ENCODE data around the gene NTPCR. TPM values are rescaled to one million over a fixed set of nuclear protein-coding genes. Genes with fewer than 3 reads are reported as not detected.
"Not testable (repeated sequence)": the region's sequence is repeated elsewhere in the genome, so short reads cannot be mapped to it uniquely, and the experiment has no call there.

NTPCR gene
- total RNA-seq, 1 donor from 2014 or later, result 31.8 TPM

DNA sequence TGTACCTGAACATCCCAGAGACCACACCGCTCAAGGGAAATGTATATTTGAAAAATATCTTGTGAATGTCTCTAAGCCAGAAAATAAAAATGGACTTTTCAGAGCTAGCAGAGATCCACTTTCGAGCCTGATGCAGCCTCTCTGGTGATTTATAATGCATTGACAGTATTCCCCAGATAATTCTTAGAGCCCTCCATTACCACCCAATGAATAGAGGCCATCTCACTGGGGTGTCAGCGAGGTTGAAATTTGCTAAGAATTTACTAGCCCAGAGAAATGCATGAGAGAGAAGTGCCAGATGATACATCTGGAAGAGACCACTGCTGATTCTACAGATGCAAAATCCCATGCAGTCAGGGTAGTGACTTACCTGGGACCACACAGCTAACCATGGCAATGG is 25.5 kb upstream of the NTPCR start:
- intact Hi-C loops (cut with DNase I), result no loop called here
- DNase-seq (ENCODE audit: low spot score) (no peak), ATAC-seq (no peak)

- intact Hi-C loops (cut with DNase I), result no loop called here
- no peak for DNase-seq (ENCODE audit: low spot score)
- ATAC-seq, result no peak
These were observed 24.8 kb upstream of the NTPCR start for GRCh38 chr1:232925421-232926220.

DNA sequence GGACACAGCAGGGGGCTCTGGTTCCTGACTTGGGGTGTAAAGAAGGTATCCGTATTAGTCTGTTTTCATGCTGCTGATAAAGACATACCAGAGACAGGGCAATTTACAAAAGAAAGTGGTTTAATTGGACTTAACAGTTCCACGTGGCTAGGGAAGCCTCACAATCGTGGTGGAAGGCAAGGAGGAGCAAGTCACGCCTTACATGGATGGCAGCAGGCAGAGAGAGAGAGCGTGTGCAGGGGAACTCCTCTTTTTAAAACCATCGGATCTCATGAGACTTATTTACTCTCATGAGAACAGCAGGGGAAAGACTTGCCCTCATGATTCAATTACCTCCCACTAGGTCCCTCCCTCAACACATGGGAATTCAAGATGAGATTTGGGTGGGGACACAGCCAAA is 23.2 kb upstream of the NTPCR start:
- ATAC-seq; intact Hi-C loops (cut with DNase I); DNase-seq (ENCODE audit: low spot score): not testable (repeated sequence)

GRCh38 chr1:232927830-232928505 is 22.4 kb upstream of the NTPCR start:
- DNase-seq (ENCODE audit: low spot score), result no peak
- intact Hi-C loops (cut with DNase I), result no loop called here
- no peak for ATAC-seq

GRCh38 chr1:232932486-232933425 is 17.7 kb upstream of the NTPCR start:
- intact Hi-C loops (cut with DNase I), result no loop called here
- no peak for DNase-seq (ENCODE audit: low spot score)
- no peak for ATAC-seq

- ATAC-seq, result no peak
- DNase-seq (ENCODE audit: low spot score), result no peak
- intact Hi-C loops (cut with DNase I), result no loop called here
These were observed 13.5 kb upstream of the NTPCR start for GRCh38 chr1:232936941-232937340.

GRCh38 chr1:232937741-232938375 is 12.6 kb upstream of the NTPCR start:
- DNase-seq (ENCODE audit: low spot score), result no peak
- intact Hi-C loops (cut with DNase I), result no loop called here
- no peak for ATAC-seq

DNA sequence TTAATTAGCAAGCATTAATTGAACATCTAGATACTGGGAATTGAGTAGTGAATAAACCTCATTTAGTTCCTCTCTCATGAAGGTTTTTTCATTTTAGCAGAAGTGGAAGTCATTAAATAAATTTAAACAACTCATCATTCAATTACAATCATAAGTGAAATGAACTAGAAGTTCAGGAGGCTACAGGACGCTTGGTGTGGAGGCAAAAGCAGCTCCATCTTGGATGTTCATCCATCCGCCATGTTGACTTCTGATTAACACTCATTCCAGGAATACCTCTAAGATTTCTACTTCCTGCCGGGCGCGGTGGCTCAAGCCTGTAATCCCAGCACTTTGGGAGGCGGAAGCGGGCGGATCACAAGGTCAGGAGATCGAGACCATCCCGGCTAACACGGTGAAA is 11.5 kb upstream of the NTPCR start:
- intact Hi-C loops (cut with DNase I), result no loop called here
- DNase-seq (ENCODE audit: low spot score), result no peak
- ATAC-seq, result no peak

DNA sequence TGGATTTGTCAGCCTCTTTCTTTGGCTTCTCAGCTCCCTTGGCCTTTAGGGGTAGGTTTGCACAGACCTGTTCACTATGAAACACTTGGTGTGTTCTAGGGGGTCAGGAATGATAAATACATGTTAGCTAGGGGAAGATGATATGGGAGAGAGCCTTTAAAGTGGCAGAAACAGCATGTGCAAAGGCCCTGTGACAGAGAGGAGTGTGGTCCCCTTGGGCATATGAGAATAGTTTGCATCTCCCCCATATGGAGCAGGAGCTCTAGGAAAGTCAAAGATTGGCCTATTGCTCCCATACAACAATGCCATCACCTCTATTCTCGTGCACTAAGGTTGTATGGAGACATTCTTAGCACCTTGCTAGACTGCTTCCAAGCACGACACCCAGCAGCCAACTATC is 10.7 kb upstream of the NTPCR start:
- intact Hi-C loops (cut with DNase I), result no loop called here
- DNase-seq (ENCODE audit: low spot score) (no peak), ATAC-seq (no peak)

DNA sequence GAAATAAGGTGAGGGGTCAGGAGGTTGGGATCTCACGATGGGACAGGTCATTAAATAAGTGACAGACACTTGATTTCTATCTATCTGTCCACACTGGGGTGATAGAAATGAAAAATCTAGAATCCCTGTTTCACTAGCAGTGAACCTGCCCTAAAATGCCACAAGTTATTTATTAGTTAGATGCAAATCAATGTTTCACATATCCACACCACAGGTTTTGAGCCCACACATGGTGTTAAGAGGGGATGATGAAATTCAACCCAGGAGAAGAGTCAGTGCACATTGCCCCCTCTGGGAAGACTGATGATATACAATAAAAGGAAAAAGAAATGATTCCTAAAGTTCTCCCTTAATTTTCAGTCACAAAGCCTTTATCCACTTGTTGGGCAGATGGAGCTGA is 10.1 kb upstream of the NTPCR start:
- ATAC-seq, result no peak
- intact Hi-C loops (cut with DNase I), result no loop called here

DNA sequence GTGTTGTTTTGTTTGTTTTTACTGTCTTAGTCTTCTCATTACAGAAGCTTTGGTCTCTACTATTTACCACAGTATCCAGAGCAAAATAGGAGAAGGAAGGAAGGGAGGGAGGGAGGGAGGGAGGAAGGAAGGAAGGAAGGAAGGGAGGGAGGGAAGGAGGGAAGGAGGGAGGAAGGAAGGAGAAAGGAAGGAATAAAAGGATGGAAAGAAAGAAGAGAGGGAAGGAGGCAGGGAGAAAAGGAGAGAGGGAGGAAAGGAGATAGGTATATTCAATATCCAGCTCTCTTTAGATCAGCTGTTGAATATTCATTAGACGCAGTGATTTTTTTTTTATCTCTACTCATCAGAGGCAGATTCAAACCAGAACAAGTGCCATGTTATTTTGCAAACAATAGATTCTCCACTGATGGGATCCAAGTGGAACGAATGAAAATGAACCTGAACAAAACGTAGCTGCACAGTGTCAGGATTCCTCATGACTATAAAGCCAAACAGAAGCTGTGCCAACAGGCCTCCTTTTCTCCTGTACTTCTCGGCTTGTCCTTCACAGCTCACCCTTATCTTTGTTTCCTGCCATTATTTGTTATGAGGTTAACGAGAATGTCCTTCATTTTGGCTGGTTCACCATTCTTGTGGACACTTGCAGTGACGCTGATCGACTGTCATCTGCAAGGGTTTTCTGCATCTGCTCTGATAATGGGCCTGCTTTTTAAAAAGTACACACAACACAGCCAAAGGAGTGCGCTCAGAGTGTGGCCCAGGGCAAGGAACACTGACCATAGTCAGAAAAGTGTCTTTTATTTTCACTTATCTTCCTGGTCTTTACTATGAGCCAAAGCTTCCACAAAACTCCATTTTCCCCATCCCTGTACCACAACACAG is 7.8 kb upstream of the NTPCR start:
- intact Hi-C loops (cut with DNase I), result no loop called here
- no peak for DNase-seq (ENCODE audit: low spot score)
- ATAC-seq, result no peak

More for the DNA sequence above, 10.1 kb upstream of the NTPCR start:
- no peak for DNase-seq (ENCODE audit: low spot score)

GRCh38 chr1:232943679-232944252 is 6.6 kb upstream of the NTPCR start:
- no peak for DNase-seq (ENCODE audit: low spot score)
- no peak for ATAC-seq
- intact Hi-C loops (cut with DNase I), result no loop called here

- ATAC-seq (no peak), DNase-seq (ENCODE audit: low spot score) (no peak)
- intact Hi-C loops (cut with DNase I), result no loop called here
These were observed 6.1 kb upstream of the NTPCR start for GRCh38 chr1:232944347-232944746.

DNA sequence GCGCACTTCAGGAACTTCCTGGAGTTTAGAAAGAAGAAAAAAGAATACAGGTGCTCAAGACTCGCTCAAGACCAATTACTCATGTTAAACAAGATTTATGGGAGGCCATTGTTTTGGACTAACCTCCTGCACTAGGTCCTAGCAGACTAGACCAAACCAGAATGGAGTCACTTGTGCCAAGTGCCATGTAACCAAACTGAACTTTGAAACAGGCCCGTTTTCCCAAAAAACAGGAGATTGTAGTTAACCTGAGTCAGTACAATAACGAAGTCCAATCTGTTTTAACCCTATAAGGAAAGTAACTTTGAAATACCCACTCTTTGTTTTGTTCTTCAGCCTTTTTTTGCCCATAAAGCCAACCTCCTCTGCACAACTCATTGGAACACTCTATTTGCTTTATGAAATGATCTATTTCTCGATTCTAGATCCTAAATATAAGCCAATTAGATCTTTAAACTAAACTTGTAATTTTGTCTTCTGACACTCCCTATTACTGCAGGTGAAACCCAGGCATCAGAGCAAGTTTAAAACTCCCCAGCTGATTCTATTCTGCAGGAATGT is 695 bp upstream of the NTPCR start:
- intact Hi-C loops (cut with DNase I), result no loop called here
- no peak for DNase-seq (ENCODE audit: low spot score)
- no peak for ATAC-seq

DNA sequence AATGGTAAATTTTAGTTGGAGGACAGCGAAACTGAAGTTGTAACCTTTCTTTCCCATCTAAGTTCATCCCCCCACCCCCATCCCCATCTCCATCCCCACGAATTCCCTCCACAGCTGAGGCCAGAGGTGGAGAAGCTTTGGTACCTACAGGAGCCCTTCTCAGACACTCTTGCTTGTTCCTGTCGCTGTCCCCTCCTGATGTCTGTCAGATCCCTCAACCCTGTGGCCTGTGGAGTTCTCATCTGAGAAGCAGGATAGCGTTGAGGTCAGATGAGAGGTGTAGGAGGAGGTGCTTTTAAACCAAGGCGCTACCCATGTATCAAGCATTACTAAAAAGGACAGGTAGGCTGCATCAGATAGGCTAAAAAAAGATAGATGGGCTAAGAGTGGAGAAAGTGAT is 769 bp downstream of the NTPCR start:
- intact Hi-C loops (cut with DNase I), result no loop called here
- DNase-seq (ENCODE audit: low spot score), result no peak
- ATAC-seq, result peak; percentile 28

DNA sequence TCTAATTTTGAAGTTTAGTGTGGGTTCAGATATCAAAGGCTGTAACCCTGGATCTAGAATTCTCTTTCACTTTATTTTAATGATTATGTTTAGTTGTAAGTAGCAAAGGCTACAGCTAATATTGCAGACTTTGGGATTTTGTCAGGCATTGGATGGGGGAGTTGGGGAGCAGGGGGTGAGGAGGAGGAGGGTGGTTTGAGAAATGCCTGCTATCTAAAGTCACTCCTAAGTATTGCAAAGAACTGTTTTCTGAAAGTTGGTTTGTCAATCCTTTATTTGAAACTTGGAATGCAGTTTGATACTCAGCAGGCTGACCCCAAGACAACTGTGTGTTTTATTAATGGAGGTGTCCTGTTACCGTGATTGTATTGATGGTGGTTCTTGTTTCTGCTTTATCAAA is 1.2 kb downstream of the NTPCR start:
- intact Hi-C loops (cut with DNase I), result no loop called here
- ATAC-seq (no peak), DNase-seq (ENCODE audit: low spot score) (no peak)

All from sciatic nerve (tissue), 2 donors.